K562 (cell line): ENCODE data around the gene FOXL3.

Experiments
- DEAF1 ChIP-seq: fragments of 450-650 bp; formaldehyde crosslinking; IDR thresholded peaks from 2 replicates; pipeline ENCODE4 v1.4.0; 2020; ENCODE audit warnings: mild to moderate bottlenecking, moderate library complexity
- FOS ChIP-seq: IDR thresholded peaks from 3 replicates; pipeline ENCODE4 v1.6.1; 2011; ENCODE audit not compliant: insufficient read length; ENCODE audit errors: extremely low read depth
- HDGF ChIP-seq: fragments of 450-650 bp; IDR thresholded peaks from 2 replicates; pipeline ENCODE4 v1.6.1; 2016
- NFATC3 ChIP-seq: fragments of 450-650 bp; IDR thresholded peaks from 2 replicates; pipeline ENCODE4 v1.6.1; 2017; ENCODE audit warnings: mild to moderate bottlenecking
- RAD51 ChIP-seq: fragments of 450-650 bp; IDR thresholded peaks from 2 replicates; pipeline ENCODE4 v1.7.1; 2016; ENCODE audit warnings: low read depth, mild to moderate bottlenecking, borderline replicate concordance
- ZBTB11 ChIP-seq, 3 experiments: fragments of 200-800 bp in 1 of 3; fragments of 250-450 bp in 1 of 3; fragments of 450-650 bp in 1 of 3; sonication (Bioruptor Pico) in 1 of 3; sonication (Bioruptor generic) in 1 of 3; formaldehyde crosslinking in 1 of 3; IDR thresholded peaks; 2 replicates each; pipeline versions ENCODE4 v1.6.1 to v1.8.0; 2016 to 2022; ENCODE audit warnings: mild to moderate bottlenecking in 2 of 3, missing genetic modification characterization in 2 of 3, missing compliant biosample characterization in 1 of 3, moderate library complexity in 1 of 3
- ZNF143 ChIP-seq: sonication (generic); formaldehyde crosslinking; IDR thresholded peaks from 2 replicates; pipeline ENCODE4 v1.9.0; 2022; ENCODE audit warnings: mild to moderate bottlenecking, missing genetic modification reagents
- ZNF395 ChIP-seq: fragments of 200-800 bp; sonication (Bioruptor generic); IDR thresholded peaks from 2 replicates; pipeline ENCODE4 v1.6.1; 2017; ENCODE audit warnings: missing genetic modification characterization, missing compliant biosample characterization

GRCh38 chr7:333393-333764, 43.4 kb downstream of the FOXL3 start:
- TF ChIP-seq DEAF1 (CRISPR knock-in tag) (no peak), ZNF143 (CRISPR knock-in tag) (no peak), ZNF395 (CRISPR knock-in tag) (no peak), RAD51 (no peak), HDGF (no peak), ZBTB11 (CRISPR knock-in tag; IDR thresholded peaks at IDR 0.05) (no peak), NFATC3 (no peak), FOS (no peak)
